PC-3 (cell line): ENCODE measurements around the gene ARSG.

Experiments used
- CTCF ChIP-seq: fragments of 300-600 bp; sonication (generic); conservative IDR thresholded peaks from 2 replicates; pipeline ENCODE4 v1.5.1; 2017; ENCODE audit warnings: antibody characterized with exemption, low read depth, mild to moderate bottlenecking, low read length
- EZH2 ChIP-seq: fragments of 300-600 bp; sonication (generic); IDR thresholded peaks from one replicate; pipeline ENCODE4 v1.6.1; 2017; ENCODE audit warnings: antibody characterized with exemption, mild to moderate bottlenecking, low read length; ENCODE audit not compliant: unreplicated experiment

GRCh38 chr17:68435361-68435760 lies 144.1 kb downstream of the ARSG start:
- TF ChIP-seq EZH2 (no peak), CTCF (no peak)
